ENCODE measurements around the gene GALNT18. TPM values are rescaled to one million over a fixed set of nuclear protein-coding genes. Genes with fewer than 3 reads are reported as not detected.

Gene GALNT18
- total and polyA plus RNA-seq, 2 of the 4 experiments (the other 2 are of a cell fraction) = 9.5 to 11.3 TPM

- no peak overlapping the region for H3K18ac ChIP-seq (ENCODE audit: low read depth, low read length)
- no peak overlapping the region for H2BK5ac ChIP-seq (ENCODE audit: low read depth, low read length, poor library complexity, severe bottlenecking)
- H2AK5ac ChIP-seq (ENCODE audit: low read depth, low read length) = no peak overlapping the region
- H3K4me3 ChIP-seq (ENCODE audit: insufficient read depth, low read depth, low read length) = no peak overlapping the region
- H3K27me3 ChIP-seq (ENCODE audit: control insufficient read depth, insufficient read depth, low read length) = peaks cover 12% of the 10 kb centered on the region
- H2BK120ac ChIP-seq (ENCODE audit: low read depth, low read length) = no peak overlapping the region
- no peak overlapping the region for H3K4me2 ChIP-seq (ENCODE audit: low read depth, low read length)
- no peak for ATAC-seq (ENCODE audit: low read depth)
- H2AK9ac ChIP-seq (replicated peaks; ENCODE audit: low read depth, low read length, poor library complexity) = no peak overlapping the region
- H3K9me3 ChIP-seq (ENCODE audit: control insufficient read depth, insufficient read depth, low read length) = no peaks in the 10 kb centered on the region
- H3K36me3 ChIP-seq (ENCODE audit: control insufficient read depth, insufficient read depth, low read length) = no peaks in the 10 kb centered on the region
- TF ChIP-seq SMC3 (IDR thresholded peaks at IDR 0.05; ENCODE audit: low read depth, low read length) (no peak), POLR2A (IDR thresholded peaks at IDR 0.05; ENCODE audit: low read depth, low read length) (no peak), RAD21 (IDR thresholded peaks at IDR 0.05; ENCODE audit: low read length) (no peak), FOS (IDR thresholded peaks at IDR 0.05; ENCODE audit: low read depth, low read length) (no peak)
- H2BK20ac ChIP-seq (ENCODE audit: low read depth, low read length) = no peak overlapping the region
- in situ Hi-C loops (cut with MboI; ENCODE audit: low sequenced_read_pairs) = no loop called here
- no peak for DNase-seq
- H4K8ac ChIP-seq (ENCODE audit: low read depth in 2 of 2, low read length in 2 of 2) = no peak overlapping the region
- intact Hi-C loops (cut with micrococcal nuclease) = no loop called here
- no peak overlapping the region for H3K23ac ChIP-seq (ENCODE audit: low read depth, low read length)
- no peaks in the 10 kb centered on the region for H3K4me1 ChIP-seq (ENCODE audit: control insufficient read depth, insufficient read depth, low read length)
- POLR2A ChIA-PET (ENCODE audit: unreplicated experiment) = no interaction called here
- no peak overlapping the region for H3K56ac ChIP-seq (ENCODE audit: extremely low read depth, insufficient read depth, low read length)
- H3K27ac ChIP-seq (ENCODE audit: insufficient read depth, low read length) = no peak overlapping the region
- BruUV-seq (replicated peaks) = no TSS peak
- H4K20me1 ChIP-seq (ENCODE audit: insufficient read depth, low read length) = no peaks in the 10 kb centered on the region
- H2BK15ac ChIP-seq (ENCODE audit: low read depth, low read length) = no peak overlapping the region
- CTCF ChIA-PET = no interaction called here
- WGBS, 2 experiments (ENCODE audit: extremely low coverage in 2 of 2, insufficient read length in 1 of 2) = no CpG with 5 or more reads among the region's 3 CpGs
- no peak overlapping the region for H3K4ac ChIP-seq (ENCODE audit: low read depth, low read length)
- dilution Hi-C loops (cut with HindIII; ENCODE audit: low sequenced_read_pairs, unreplicated experiment) = no loop called here
- H3K9ac ChIP-seq (ENCODE audit: low read depth, low read length) = no peak overlapping the region
- no peak overlapping the region for H4K5ac ChIP-seq (ENCODE audit: low read depth, low read length)
- H3K14ac ChIP-seq (replicated peaks; ENCODE audit: low read depth, low read length) = no peak overlapping the region
- no peaks in the 10 kb centered on the region for H3K9me1 ChIP-seq (ENCODE audit: insufficient read depth, low read length)
- no peaks in the 10 kb centered on the region for H3K79me1 ChIP-seq (ENCODE audit: low read depth in 1 of 2, low read length in 2 of 2)
- H2AFZ ChIP-seq (replicated peaks; ENCODE audit: low read length, poor library complexity) = no peak overlapping the region
- no peak overlapping the region for H4K91ac ChIP-seq (ENCODE audit: insufficient read depth, low read depth, low read length)
Measured at GRCh38 chr11:11296434-11296833, 325.4 kb downstream of the GALNT18 start.

Data from IMR-90 (cell line).